GM21825 (cell line): Measurements from ENCODE around the gene ADGRF3.
A peak's percentile ranks its signal among the peaks of the same experiment; 100 is the strongest.
"Not testable (repeated sequence)": the region's sequence is repeated elsewhere in the genome, so short reads cannot be mapped to it uniquely, and the experiment has no call there.

ENCODE experiments used
- ATAC-seq: cut with Tn5 transposase; IDR thresholded peaks from one replicate; pipeline ENCODE4 v1.9.1; 2021; ENCODE audit warnings: mild to moderate bottlenecking, moderate library complexity; ENCODE audit not compliant: unreplicated experiment

The ADGRF3 gene

DNA sequence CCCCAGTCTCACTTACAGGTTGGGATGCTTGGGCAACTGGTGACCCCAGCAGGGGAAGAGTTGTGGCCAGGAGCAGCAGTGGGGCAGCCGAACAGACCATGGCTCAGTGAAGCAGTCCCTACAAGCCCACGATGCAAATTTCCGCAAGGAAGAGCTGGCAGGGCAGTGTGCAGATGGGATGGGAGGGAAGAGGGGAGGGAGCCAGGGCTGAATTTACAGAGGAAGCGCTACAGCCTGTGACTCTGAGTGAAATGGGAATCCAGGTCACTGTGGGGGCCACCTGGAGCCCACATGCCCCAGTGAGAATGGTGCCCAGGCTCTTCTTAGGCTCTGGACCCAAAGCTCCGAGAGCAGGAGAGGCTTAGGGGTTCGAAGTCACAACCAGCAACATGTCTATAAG is 27.6 kb downstream of the ADGRF3 start:
- no peak for ATAC-seq

- no peak for ATAC-seq
Measured at GRCh38 chr2:26317377-26318105, 29.0 kb downstream of the ADGRF3 start.

- no peak for ATAC-seq
Measured at GRCh38 chr2:26316845-26317244, 29.7 kb downstream of the ADGRF3 start.

DNA sequence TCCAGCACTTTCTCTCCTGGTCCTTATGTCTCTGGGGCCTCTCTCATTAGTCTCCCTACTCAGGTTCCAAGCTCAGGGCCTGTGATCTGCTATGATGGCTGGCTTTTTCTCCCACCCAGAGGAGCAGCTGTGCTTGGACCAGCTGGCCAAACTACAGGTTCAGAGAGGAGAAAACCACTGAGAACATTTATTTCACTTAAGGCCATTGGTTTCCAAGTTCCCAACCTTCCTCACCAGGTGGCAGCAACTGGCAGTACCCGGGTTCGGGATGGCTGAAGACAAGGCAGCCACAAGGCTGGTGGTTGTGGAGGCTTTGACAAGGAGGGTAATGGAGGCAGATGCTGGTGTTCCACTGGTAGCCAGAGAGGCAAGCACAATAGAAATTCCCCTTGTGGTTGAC is 30.5 kb downstream of the ADGRF3 start:
- no peak for ATAC-seq

GRCh38 chr2:26314243-26314642 is 32.3 kb downstream of the ADGRF3 start:
- no peak for ATAC-seq

- ATAC-seq: no peak
Measured at GRCh38 chr2:26313446-26313845, 33.1 kb downstream of the ADGRF3 start.

DNA sequence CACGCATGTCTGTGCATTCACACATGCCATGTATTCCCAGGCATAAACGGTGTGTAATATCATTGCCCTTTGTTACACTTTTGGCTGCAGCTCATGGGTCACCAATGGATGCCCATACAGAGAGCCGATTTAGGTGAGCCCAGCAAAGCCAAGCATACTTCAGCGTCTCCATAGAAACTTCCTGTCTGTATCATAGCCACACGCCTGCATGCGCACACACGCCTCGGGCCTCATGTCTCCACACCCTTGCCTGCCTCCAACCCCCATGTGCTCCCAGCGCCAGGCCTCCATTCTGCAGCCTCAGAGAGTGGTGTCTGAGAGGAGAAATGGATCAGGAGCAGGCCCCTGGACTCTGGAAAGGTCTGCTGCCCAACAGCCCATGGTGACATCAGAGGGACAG is 34.1 kb downstream of the ADGRF3 start:
- ATAC-seq: no peak

DNA sequence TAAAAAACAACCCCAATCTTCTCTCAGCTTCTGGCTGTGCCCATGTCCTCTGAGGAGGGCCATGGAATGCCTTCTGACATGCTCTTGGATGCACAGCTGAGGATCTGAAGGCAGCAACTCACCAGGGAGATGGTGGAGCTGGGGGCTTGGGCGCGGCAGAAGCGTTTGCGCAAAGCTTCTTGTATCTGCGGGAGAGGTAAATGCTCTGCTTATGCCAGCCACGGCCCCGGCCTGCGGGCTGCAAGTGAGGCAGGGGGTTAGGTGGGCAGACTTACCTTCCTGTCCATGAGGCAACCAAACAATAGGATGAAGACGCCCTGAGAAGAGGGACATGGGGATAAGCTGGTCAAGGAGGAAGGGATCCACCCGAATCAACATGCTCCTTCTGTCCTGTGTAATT is 36.7 kb downstream of the ADGRF3 start:
- no peak for ATAC-seq

GRCh38 chr2:26305540-26305939 is 41.0 kb downstream of the ADGRF3 start:
- ATAC-seq: no peak

- not testable (repeated sequence) for ATAC-seq
Measured at GRCh38 chr2:26305094-26305493, 41.5 kb downstream of the ADGRF3 start.

DNA sequence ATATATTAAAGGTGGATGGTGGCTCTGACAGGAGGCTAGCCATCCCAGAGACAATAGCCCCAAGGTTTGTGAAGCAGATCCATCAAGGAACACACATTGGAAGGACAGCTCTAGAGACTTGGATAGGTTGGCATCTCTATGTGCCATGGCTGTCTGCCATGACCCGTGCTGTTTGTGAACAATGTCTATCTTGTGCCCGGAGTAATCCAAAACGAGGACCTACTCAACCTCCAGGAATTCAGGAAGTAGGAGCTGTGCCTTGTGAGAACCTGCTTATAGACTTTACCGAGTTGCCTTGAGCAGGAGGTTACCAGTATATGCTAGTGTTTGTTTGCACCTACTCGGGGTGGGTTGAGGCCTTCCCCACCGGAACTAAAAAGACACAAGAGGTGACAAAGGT is 43.7 kb downstream of the ADGRF3 start:
- ATAC-seq: no peak

- no peak for ATAC-seq
Measured at GRCh38 chr2:26300234-26300925, 46.2 kb downstream of the ADGRF3 start.

DNA sequence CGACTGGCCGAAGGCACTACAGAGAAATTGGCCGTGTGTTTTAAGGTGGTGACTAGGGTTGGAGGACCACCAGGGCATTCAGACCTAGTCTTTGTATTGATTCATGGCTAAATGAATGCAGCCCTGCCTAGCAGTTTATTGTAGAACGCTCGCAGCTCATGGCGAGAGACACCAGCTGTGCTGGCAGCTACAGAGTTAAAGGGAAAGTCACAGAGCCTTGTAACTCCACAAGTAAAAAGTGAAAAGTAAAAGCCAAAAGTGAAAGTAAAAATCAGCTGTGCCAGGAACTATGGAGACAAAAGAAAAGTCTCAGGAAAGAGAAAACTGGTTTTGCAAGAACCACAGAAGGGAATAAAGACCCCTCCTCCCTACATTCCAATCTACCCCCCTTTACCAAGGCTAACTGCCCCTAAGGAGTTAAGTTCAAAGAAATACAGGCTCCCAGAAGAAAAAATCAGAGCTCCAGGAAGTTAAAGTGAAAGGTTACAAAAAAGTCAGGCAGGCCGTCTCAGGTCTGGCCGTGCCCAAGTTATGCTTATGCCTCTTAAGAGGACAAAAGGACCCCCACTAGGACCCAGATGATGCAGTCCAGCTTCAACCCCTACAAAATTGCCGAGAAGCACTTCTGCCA is 47.0 kb downstream of the ADGRF3 start:
- ATAC-seq: no peak

- ATAC-seq: peak; percentile 49
Measured at GRCh38 chr2:26298638-26299393, 47.8 kb downstream of the ADGRF3 start.

DNA sequence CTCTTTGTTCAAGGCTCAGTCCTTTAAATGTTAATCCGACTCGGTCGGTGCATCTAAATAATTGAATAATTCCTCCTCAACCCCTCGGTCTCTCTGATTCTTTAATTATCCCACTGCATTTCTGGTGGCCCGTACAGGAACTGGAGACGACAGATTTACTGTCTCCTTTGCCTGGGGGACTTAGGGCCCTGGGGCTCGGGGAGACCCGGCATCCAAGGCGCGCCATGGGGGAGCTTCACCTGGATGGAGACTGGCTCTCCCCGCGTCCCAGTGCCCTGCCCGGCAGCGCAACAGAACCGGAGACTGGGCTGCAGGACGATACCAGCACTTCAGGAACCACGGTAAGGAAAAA is 48.3 kb downstream of the ADGRF3 start:
- ATAC-seq: no peak

GRCh38 chr2:26297061-26297460 is 49.5 kb downstream of the ADGRF3 start:
- ATAC-seq: no peak

GRCh38 chr2:26295511-26295910 is 51.1 kb downstream of the ADGRF3 start:
- no peak for ATAC-seq

GRCh38 chr2:26292646-26293045 is 53.9 kb downstream of the ADGRF3 start:
- ATAC-seq: no peak

GRCh38 chr2:26290001-26290400 is 56.6 kb downstream of the ADGRF3 start:
- ATAC-seq: no peak

GRCh38 chr2:26285931-26286330 is 60.7 kb downstream of the ADGRF3 start:
- ATAC-seq: no peak

GRCh38 chr2:26284132-26284531 is 62.5 kb downstream of the ADGRF3 start:
- no peak for ATAC-seq

DNA sequence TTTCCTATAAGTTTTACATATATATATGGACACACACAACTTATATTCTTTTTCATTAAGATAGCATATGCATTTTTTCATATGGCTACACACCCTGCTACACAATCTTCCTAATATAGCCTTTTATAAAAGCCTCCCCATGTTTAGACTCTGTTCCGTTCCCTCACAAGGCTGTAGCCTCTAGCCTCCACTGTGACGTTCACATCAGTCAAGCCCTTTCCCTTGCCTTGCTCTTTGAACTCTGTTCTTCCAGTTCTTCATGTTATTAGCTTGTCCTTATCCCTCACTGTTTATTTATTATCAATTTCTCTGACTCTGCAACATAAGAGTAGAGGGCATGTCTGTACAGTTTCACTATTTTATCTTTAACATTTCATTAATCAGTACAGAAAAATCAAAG is 63.0 kb downstream of the ADGRF3 start:
- no peak for ATAC-seq
